ENCODE measurements around the gene TMEM225B. TPM values are rescaled to one million over a fixed set of nuclear protein-coding genes. Genes with fewer than 3 reads are reported as not detected.
"Not testable (repeated sequence)": the region's sequence is repeated elsewhere in the genome, so short reads cannot be mapped to it uniquely, and the experiment has no call there.

TMEM225B gene
- total RNA-seq, 1 donor from 2014 or later = 1.00 TPM

- ATAC-seq = peak; percentile 54
Observed at GRCh38 chr7:99579956-99580777, 17.9 kb upstream of the TMEM225B start.

GRCh38 chr7:99580778-99581332, 17.2 kb upstream of the TMEM225B start:
- not testable (repeated sequence) for ATAC-seq

DNA sequence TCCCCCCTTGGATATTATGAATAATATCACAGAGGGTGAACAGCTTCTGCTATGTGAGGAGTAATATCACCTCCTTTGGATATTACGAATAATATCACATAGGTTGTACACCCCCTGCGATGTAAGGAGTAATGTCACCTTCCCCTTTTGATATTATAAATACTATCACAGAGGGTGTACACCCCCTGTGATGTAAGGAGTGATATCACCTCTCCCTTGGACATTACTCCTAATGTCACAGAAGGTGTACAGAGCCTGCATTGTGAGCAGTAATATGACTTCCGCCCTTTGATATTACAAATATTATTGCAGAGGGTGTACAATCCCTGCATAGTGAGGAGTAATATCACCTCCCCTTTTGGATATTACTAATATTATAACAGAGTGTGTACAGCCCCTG, 9.2 kb upstream of the TMEM225B start:
- ATAC-seq = no peak

DNA sequence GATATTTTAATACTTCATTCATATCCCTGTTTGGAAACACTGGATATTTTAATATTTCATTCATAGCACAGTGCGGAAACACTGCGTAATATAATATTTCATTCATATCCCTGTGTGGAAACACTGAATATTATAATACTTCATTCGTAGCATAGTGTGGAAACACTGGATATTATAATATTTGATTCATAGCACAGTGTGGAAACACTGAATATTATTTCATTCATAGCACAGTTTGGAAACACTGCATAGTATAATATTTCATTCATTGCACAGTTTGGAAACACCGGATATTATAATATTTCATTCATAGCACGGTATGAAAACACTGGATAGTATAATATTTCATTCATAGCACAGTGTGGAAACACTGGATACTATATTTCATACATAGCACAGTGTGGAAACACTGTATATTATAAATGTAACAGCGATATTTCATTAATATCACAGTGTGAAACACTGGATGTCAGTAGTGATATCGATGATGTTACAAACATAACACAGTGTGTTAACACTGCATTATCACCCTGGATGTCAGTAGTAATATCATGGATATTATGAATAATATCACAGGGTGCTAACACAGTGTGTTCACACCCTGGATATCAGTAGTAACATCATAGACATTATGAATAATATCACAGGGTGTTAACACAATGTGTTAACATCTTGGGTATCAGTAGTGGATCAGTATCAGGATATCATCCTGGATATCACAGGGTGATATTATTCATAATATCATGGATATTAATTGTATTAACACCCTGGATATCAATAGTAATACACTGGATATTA, 2.9 kb upstream of the TMEM225B start:
- ATAC-seq = no peak

DNA sequence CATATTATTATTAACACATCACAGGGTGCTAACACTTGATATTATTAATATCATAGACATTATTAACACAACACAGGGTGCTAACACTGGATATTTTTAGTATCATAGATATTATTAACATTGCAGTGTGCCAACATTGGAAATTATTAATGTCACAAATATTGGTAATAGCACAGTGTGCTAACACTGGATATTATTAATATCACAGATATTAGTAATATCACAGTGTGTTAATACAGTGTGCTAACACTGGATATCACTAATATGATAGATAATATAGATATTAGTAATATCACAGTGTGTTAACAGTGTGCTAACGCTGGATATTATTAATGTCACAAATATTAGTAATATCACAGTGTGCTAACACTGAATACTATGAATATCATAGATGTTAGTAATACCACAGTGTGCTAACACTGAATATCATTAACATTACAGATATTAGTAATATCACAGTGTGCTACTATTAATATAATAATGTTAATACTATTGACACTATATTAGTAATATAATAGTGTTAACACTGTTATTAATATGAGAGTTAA, 1.6 kb upstream of the TMEM225B start:
- no peak for ATAC-seq

- no peak for ATAC-seq
Observed at GRCh38 chr7:99599836-99600235, 1.8 kb downstream of the TMEM225B start.

- ATAC-seq = no peak
Observed at GRCh38 chr7:99601656-99602310, 3.7 kb downstream of the TMEM225B start.

- ATAC-seq = no peak
Observed at GRCh38 chr7:99605527-99605926, 7.5 kb downstream of the TMEM225B start.

DNA sequence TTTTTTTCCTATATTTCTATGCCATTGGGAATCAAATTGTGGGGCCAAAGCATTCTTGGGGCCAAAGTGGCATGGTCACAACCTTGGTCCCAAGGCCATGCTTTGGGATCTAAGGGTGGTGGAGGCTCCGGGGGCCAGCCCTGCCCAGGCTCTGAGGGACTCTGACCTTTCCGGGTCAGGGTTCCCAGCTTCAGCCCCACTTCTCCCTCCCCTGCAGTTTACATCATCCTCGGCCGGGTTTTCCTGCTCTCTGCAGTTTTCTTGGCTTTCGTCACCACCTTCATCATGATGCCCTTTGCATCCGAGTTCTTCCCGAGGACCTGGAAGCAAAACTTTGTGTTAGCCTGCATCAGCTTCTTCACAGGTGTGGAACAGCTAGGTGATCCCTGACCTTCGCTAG, 8.5 kb downstream of the TMEM225B start:
- ATAC-seq = no peak

GRCh38 chr7:99607548-99607947, 9.5 kb downstream of the TMEM225B start:
- no peak for ATAC-seq

- ATAC-seq = no peak
Observed at GRCh38 chr7:99614495-99614894, 16.4 kb downstream of the TMEM225B start.

DNA sequence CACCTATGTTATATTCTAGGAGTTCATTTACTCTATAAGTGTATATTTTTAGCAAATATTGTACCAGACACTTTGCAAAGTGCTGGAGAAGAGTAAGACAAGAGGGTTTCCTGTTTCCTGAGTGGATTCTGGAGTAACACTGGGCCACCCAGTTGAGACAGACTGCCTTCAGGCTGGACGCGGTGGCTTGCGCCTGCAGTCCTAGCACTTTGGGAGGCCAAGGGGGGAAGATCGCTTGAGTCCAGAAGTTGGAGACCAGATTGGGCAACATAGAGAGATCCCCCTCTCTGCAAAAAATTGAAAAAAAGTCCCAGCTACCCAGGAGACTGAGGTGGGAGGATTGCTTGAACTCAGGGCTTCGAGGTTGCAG, 17.9 kb downstream of the TMEM225B start:
- ATAC-seq = no peak

DNA sequence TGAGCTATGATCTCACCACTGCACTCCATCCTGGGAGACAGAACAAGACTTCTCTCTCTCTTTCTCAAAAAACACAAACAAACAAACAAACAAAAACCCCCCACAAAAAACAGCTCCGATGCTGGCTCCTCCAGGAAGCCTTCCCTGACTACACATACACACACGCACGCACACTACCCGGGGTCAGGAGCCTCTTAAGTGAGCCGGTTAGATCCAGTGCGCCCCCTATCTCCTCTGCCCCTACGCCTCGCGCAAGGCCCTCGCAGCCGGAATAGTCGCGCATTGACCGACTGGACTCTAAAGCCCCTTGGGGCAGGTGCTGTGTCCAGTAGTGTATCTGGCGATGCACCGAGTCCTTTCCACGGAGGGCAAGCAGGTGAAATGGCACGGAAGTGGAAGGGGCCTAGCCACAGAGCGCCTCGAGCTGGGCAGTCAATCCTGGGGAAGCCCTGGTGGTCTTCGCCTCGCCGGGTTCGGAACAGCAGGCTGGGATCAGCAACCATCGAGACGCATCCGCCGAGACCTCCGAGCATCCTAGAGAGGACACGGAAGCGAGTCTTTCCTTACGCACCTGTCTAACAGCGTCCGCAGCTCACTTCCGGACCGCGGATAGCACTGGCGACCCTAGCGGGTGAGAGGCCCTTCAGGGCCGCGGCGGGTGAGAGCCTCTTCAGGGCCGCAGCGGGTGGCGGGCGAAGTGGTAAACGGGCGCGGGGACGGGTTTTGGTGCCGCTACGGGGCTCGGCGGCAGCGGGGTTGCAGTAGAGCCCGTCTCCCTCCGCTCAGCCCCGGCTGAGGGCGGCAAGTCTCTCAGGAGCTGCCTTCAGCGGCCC, 18.5 kb downstream of the TMEM225B start, which contains the start of gene ZSCAN25:
ZSCAN25 (plus strand) TSS at position 588 of the 833 bp plus-strand sequence. CDS start 2,661 bp downstream, outside the sequence.
- ATAC-seq = peak; percentile 93

- ATAC-seq = no peak
Observed at GRCh38 chr7:99617192-99617781, 19.2 kb downstream of the TMEM225B start.

DNA sequence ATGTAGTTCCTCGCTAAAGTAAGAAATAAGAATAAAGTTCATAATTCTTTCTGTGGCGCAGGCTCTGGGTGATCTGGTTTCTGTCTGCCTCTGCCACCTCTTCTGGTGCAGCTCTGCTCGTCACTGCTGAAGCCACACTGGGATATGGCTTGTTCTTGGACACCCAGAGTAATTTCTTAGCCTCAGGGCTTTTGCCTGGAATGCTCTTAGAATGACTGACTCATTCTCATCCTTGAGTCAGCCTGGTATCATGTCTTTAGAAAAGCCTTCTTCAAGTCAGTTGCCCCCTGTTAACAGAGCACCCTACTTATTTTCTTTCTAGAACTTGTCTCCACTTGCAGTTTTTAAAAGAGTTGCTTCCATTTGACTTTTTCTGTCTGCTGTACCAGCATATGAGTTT, 20.7 kb downstream of the TMEM225B start:
- ATAC-seq = no peak

GRCh38 chr7:99619571-99620130, 21.6 kb downstream of the TMEM225B start:
- no peak for ATAC-seq

DNA sequence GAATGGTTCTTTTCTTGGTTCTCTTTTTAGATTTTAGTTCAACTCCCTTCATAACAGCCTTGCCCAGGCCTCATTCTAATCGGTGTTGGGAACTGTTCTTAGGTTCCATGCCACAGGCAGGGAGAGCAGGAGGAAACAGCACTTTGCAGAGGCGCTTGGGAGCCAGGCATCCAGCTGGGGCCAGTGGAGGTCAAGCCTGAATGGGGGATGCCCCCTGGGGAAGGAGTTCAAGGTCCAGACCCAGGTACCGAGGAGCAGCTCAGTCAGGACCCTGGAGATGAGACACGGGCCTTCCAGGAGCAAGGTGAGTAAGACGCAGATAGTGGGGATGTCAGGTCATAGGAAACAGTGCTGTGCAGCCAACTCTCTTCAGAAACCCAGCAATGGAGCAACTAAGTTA, 23.2 kb downstream of the TMEM225B start:
- no peak for ATAC-seq

- peak; percentile 52 for ATAC-seq
Observed at GRCh38 chr7:99622596-99622995, 24.5 kb downstream of the TMEM225B start.

DNA sequence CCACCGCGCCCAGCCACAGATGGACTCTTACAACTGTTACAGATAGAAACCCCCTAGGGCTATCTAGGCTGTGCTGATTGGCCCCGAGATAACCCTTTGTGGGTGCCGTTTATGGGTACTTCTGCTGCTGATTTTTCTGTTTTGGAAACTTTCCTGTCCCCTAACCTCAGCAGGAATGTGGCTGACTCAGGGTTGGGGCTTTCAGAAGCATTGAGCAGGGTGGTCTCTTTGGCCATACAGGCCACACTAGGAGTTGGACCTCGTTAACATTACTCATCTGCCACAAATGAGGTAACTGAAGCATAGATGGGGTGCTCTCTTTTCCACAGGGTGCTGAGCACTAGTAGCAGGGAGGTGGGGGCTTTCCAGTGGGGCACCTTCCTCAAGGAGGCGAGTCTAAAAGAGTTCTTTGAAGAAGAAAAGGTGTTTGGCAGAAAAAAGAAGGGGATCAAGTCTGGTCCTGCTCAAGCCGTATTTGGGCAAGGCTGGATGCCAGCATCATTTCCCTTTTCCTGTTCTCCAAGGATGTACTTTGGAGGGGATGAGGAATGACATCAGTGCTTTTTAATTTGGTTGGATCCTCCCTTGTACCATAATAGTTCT, 25.1 kb downstream of the TMEM225B start:
- ATAC-seq = peak; percentile 46

DNA sequence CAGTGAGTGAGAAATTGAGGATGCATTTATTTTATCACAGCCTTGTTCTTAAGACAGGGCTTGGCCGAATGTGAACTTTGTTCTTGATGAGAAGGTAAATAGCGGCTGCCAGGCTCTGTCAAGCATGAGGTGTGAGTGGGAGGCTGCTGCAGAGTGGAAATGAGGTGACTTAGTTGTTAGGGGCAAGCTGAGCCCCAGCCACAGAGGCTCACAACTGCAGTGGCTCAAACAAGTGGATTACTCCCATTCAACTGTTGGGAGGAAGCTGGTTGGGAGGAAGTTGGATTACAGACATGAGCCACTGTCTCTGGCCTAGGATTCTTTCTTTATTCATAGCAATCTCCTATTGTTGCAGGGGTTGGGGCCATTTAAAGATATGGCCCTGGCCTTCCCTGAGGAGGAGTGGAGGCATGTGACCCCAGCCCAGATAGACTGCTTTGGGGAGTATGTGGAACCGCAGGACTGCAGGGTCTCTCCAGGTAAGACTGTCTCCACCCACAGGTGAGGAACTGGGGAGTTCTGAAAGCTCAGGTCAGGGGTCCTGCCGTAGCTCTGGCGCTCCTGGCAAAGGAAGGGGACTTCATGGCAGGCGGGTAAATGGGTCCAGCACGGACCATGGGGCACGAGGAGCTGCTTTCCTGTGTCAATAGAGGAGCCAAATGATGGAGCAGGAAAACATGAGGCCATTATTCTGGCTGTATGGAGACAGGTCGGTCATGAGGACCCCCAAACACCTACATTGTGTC, 25.8 kb downstream of the TMEM225B start:
- no peak for ATAC-seq

Measured in esophagus mucosa (tissue), 1 donor.